ENCODE measurements around the gene NGFR.

Gene NGFR

GRCh38 chr17:49546546-49547535, 51.7 kb downstream of the NGFR start:
- in situ Hi-C loops (cut with HindIII; ENCODE audit: low sequenced_read_pairs), result no loop called here
- TF ChIP-seq CTCF (IDR thresholded peaks at IDR 0.05; ENCODE audit: low read depth, low read length, missing control alignments), result no peak
- no peak for DNase-seq (ENCODE audit: low read depth)
- no peak overlapping the region for H3K4me3 ChIP-seq (ENCODE audit: low read depth, low read length)

GRCh38 chr17:49547566-49547965, 52.5 kb downstream of the NGFR start:
- in situ Hi-C loops (cut with HindIII; ENCODE audit: low sequenced_read_pairs), result no loop called here
- no peak overlapping the region for H3K4me3 ChIP-seq (ENCODE audit: low read depth, low read length)
- no peak for DNase-seq (ENCODE audit: low read depth)
- no peak for TF ChIP-seq CTCF (IDR thresholded peaks at IDR 0.05; ENCODE audit: low read depth, low read length, missing control alignments)

GRCh38 chr17:49548051-49548505, 53.0 kb downstream of the NGFR start:
- no peak for TF ChIP-seq CTCF (IDR thresholded peaks at IDR 0.05; ENCODE audit: low read depth, low read length, missing control alignments)
- no peak overlapping the region for H3K4me3 ChIP-seq (ENCODE audit: low read depth, low read length)
- no peak for DNase-seq (ENCODE audit: low read depth)
- in situ Hi-C loops (cut with HindIII; ENCODE audit: low sequenced_read_pairs), result no loop called here

GRCh38 chr17:49548506-49549310, 53.6 kb downstream of the NGFR start:
- no peak for DNase-seq (ENCODE audit: low read depth)
- TF ChIP-seq CTCF (IDR thresholded peaks at IDR 0.05; ENCODE audit: low read depth, low read length, missing control alignments), result peak; percentile 72
- in situ Hi-C loops (cut with HindIII; ENCODE audit: low sequenced_read_pairs), result no loop called here
- H3K4me3 ChIP-seq (ENCODE audit: low read depth, low read length), result no peak overlapping the region

GRCh38 chr17:49549311-49549605, 54.2 kb downstream of the NGFR start:
- no peak for DNase-seq (ENCODE audit: low read depth)
- H3K4me3 ChIP-seq (ENCODE audit: low read depth, low read length), result no peak overlapping the region
- in situ Hi-C loops (cut with HindIII; ENCODE audit: low sequenced_read_pairs), result no loop called here
- no peak for TF ChIP-seq CTCF (IDR thresholded peaks at IDR 0.05; ENCODE audit: low read depth, low read length, missing control alignments)
